ENCODE data around the gene EYS.

EYS gene

GRCh38 chr6:63672582-63673129 is 2034.4 kb downstream of the EYS start:
- DNase-seq (ENCODE audit: low read depth) = no peak

GRCh38 chr6:63671098-63671754 is 2035.8 kb downstream of the EYS start:
- DNase-seq (ENCODE audit: low read depth) = no peak
